GM12878 (cell line): Measurements from ENCODE around the gene PAX1.

Experiments
- CREB1 ChIP-seq: IDR thresholded peaks from 2 replicates; pipeline ENCODE4 v1.6.1; 2012; ENCODE audit warnings: low read depth, mild to moderate bottlenecking, inconsistent platforms
- CTCF ChIP-seq, 3 experiments: IDR thresholded peaks in 2 of 3; conservative IDR thresholded peaks in 1 of 3; 2 replicates each; pipeline ENCODE4 v1.5.1; 2011; ENCODE audit warnings: low read depth in 3 of 3, low read length in 3 of 3, mild to moderate bottlenecking in 3 of 3, control low read depth in 2 of 3, moderate library complexity in 2 of 3, inconsistent platforms in 1 of 3, mixed read lengths in 1 of 3; ENCODE audit not compliant: control insufficient read depth in 2 of 3, insufficient read depth in 1 of 3; ENCODE audit errors: extremely low read depth in 1 of 3
- DPF2 ChIP-seq: fragments of 450-650 bp; IDR thresholded peaks from 2 replicates; pipeline ENCODE4 v1.6.1; 2017; ENCODE audit warnings: mild to moderate bottlenecking
- NFYB ChIP-seq: IDR thresholded peaks from 2 replicates; pipeline ENCODE4 v1.6.1; 2011; ENCODE audit warnings: low read depth, mild to moderate bottlenecking, low read length, improper control_type of control experiment, moderate library complexity; ENCODE audit not compliant: insufficient read depth
- REST ChIP-seq: IDR thresholded peaks from 2 replicates; pipeline ENCODE4 v1.6.1; 2012; ENCODE audit warnings: mild to moderate bottlenecking, low read depth, low read length

DNA sequence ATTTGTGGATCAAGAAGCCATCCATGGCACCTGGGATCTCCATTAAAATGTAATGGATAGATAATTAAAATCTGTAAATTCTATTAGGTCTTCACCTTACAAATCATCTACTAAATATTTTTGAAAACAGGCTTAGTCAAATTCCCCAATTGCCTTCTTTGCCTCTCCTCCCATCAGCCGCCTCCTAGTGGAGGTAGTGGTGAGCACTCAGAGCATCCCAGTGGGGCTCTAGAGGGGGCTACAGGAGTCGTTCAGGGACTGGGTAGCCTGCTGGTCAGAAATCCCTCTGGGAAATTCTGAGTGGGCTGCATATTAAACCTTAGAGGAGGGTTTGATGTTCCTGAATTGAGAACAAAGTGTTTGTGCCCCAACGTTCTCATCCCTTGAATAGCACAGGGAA, 20.8 kb upstream of the PAX1 start:
- TF ChIP-seq CREB1 (no peak), DPF2 (no peak), CTCF (IDR thresholded peaks at IDR 0.05 in 2 of 3, conservative IDR thresholded peaks at IDR 0.05 in 1 of 3; ENCODE audit: control insufficient read depth in 2 of 3, extremely low read depth in 1 of 3, insufficient read depth in 1 of 3, low read depth in 3 of 3, low read length in 3 of 3) (no peak), NFYB (no peak), REST (no peak)
